Urinary bladder (tissue), 4 donors: Measurements from ENCODE around the gene GJA1. TPM values are rescaled to one million over a fixed set of nuclear protein-coding genes. Genes with fewer than 3 reads are reported as not detected.

ENCODE experiments used
- DNase-seq: peaks from one replicate; pipeline ENCODE4 v3.0.0-alpha.2; 2015; ENCODE audit errors: extremely low spot score
- H3K27ac ChIP-seq: one replicate; pipeline ENCODE4 v1.5.1; 2013; ENCODE audit warnings: low read depth, mild to moderate bottlenecking, moderate library complexity
- H3K36me3 ChIP-seq: one replicate; pipeline ENCODE4 v1.6.1; 2013; ENCODE audit warnings: mild to moderate bottlenecking, moderate library complexity; ENCODE audit not compliant: insufficient read depth
- H3K4me1 ChIP-seq: one replicate; pipeline ENCODE4 v1.6.1; 2013; ENCODE audit warnings: mild to moderate bottlenecking, moderate library complexity; ENCODE audit not compliant: insufficient read depth
- H3K4me3 ChIP-seq: one replicate; pipeline ENCODE4 v1.5.1; 2013; ENCODE audit warnings: low read depth, low read length
- WGBS: extraction: QIAGEN DNeasy Blood & Tissue Kit; methylation state at CpG from one replicate; pipeline ENCODE4 v1.1.7; 2013; 5-methylcytosine and 5-hydroxymethylcytosine counted together
- polyA plus RNA-seq: library from polyadenylated mRNA; stranded (reverse); fragments of 200-250 nt; gene quantifications from one replicate; pipeline ENCODE4 v1.2.3, GENCODE V29; 2013
- small RNA-seq: library from RNA; depleted of rRNA; stranded (forward); fragments of <200 nt; gene quantifications from one replicate; pipeline ENCODE3, GENCODE V24; 2014
- total RNA-seq: library from RNA; depleted of rRNA; stranded (reverse); fragments of >200 nt; gene quantifications from one replicate; pipeline ENCODE4 v1.2.3, GENCODE V29; 2014
- donor health status: healthy with polysubstance abuse.
- donor health status: healthy.

GJA1 gene
- total and polyA plus RNA-seq, 2 donors = 117 to 160 TPM

- Histone ChIP-seq H3K4me1 (no peaks in the 10 kb centered on the region), H3K27ac (no peak overlapping the region)
Observed at GRCh38 chr6:121482751-121483150, 47.3 kb downstream of the GJA1 start.

GRCh38 chr6:121485359-121485811 is 49.9 kb downstream of the GJA1 start:
- WGBS = 18% methylated on average over 2 of the region's 2 CpGs
- H3K27ac ChIP-seq = no peak overlapping the region
- H3K4me3 ChIP-seq = no peak overlapping the region
- no peaks in the 10 kb centered on the region for H3K4me1 ChIP-seq
- no peaks in the 10 kb centered on the region for H3K36me3 ChIP-seq
- DNase-seq = no peak

More at GRCh38 chr6:121482751-121483150, 47.3 kb downstream of the GJA1 start:
- H3K36me3 ChIP-seq = no peaks in the 10 kb centered on the region
- H3K4me3 ChIP-seq = no peak overlapping the region
- no peak for DNase-seq

GRCh38 chr6:121491576-121491975 is 56.1 kb downstream of the GJA1 start:
- no peak for DNase-seq
- WGBS = 87% methylated on average over 1 of the region's 1 CpG
- Histone ChIP-seq H3K36me3 (no peaks in the 10 kb centered on the region), H3K27ac (no peak overlapping the region), H3K4me1 (peaks cover 2% of the 10 kb centered on the region), H3K4me3 (no peak overlapping the region)

- Histone ChIP-seq H3K4me1 (peaks cover 2% of the 10 kb centered on the region), H3K4me3 (no peak overlapping the region), H3K27ac (no peak overlapping the region), H3K36me3 (no peaks in the 10 kb centered on the region)
- no peak for DNase-seq
- WGBS = 80% methylated on average over 1 of the region's 1 CpG
Observed at GRCh38 chr6:121492536-121492935, 57.1 kb downstream of the GJA1 start.

GRCh38 chr6:121497970-121498375 is 62.5 kb downstream of the GJA1 start:
- Histone ChIP-seq H3K27ac (no peak overlapping the region), H3K4me3 (no peak overlapping the region), H3K4me1 (no peaks in the 10 kb centered on the region), H3K36me3 (no peaks in the 10 kb centered on the region)
- DNase-seq = peak; percentile 63
- 22% methylated on average over 5 of the region's 5 CpGs for WGBS

GRCh38 chr6:121498481-121499276 is 63.2 kb downstream of the GJA1 start:
- Histone ChIP-seq H3K4me1 (no peaks in the 10 kb centered on the region), H3K4me3 (no peak overlapping the region), H3K36me3 (no peaks in the 10 kb centered on the region), H3K27ac (no peak overlapping the region)
- 54% methylated on average over 12 of the region's 12 CpGs for WGBS
- no peak for DNase-seq

Small RNA genes lying within 50 kb of the gene (small RNA-seq; reads per million reads assigned to genes)
- gene RNU4-35P = not detected

Other genes with a start within 250 kb of the GJA1 start
- gene TBC1D32, start 101.2 kb upstream of the GJA1 start, total RNA-seq = 62.8 TPM
- gene TBC1D32, start 101.2 kb upstream of the GJA1 start, polyA plus RNA-seq = 1.4 TPM